Fibroblast of pulmonary artery (primary cell): ENCODE results near the gene KLK2.

Experiments used
- DNase-seq: peaks from one replicate; pipeline ENCODE4 v3.0.0-alpha.2; 2010; ENCODE audit warnings: low read depth
- H3K4me3 ChIP-seq: replicated peaks from 2 replicates; pipeline ENCODE4 v1.5.1; 2011; ENCODE audit warnings: low read depth, mild to moderate bottlenecking, control low read depth, low read length, moderate library complexity
- TF ChIP-seq, protein P1 (sequence below): IDR thresholded peaks from 2 replicates; pipeline ENCODE4 v1.5.1; 2011; ENCODE audit warnings: mild to moderate bottlenecking, control low read depth, low read length, inconsistent platforms; ENCODE audit errors: missing control alignments

Gene KLK2

DNA sequence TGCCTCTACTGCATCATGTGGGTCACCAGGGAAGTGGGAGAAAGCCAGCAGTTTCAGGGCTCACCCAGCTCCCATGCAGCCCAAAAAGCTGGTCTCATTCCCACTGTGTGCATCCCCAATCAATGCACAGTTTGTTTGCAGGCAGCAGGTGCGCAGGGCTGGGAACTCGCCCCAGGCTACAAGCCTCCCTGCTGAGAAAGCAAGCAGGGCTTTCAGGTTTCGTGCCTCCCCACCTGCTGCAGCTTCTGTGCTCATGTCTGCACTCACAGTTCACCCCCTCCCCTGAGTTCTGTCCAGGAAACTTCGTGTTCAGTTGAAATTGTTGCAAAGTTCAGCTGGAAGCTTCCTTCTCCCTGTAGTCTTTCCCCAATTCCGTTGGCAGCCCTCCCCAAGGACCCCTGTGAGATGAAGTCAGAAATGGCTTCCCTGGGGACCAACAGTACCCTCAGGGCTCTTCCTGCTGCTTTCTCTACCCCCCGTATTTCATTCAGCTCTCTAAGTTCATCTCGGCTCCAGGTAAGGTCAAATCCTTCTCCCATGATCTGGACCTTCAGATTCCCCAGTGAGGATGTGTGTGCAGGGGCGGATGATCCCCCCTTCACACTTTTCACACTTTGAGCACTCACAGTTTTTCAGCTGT lies 28.8 kb upstream of the KLK2 start:
- no peak overlapping the region for H3K4me3 ChIP-seq
- DNase-seq, result no peak
- TF ChIP-seq, protein P1, sequence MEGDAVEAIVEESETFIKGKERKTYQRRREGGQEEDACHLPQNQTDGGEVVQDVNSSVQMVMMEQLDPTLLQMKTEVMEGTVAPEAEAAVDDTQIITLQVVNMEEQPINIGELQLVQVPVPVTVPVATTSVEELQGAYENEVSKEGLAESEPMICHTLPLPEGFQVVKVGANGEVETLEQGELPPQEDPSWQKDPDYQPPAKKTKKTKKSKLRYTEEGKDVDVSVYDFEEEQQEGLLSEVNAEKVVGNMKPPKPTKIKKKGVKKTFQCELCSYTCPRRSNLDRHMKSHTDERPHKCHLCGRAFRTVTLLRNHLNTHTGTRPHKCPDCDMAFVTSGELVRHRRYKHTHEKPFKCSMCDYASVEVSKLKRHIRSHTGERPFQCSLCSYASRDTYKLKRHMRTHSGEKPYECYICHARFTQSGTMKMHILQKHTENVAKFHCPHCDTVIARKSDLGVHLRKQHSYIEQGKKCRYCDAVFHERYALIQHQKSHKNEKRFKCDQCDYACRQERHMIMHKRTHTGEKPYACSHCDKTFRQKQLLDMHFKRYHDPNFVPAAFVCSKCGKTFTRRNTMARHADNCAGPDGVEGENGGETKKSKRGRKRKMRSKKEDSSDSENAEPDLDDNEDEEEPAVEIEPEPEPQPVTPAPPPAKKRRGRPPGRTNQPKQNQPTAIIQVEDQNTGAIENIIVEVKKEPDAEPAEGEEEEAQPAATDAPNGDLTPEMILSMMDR, result no peak

DNA sequence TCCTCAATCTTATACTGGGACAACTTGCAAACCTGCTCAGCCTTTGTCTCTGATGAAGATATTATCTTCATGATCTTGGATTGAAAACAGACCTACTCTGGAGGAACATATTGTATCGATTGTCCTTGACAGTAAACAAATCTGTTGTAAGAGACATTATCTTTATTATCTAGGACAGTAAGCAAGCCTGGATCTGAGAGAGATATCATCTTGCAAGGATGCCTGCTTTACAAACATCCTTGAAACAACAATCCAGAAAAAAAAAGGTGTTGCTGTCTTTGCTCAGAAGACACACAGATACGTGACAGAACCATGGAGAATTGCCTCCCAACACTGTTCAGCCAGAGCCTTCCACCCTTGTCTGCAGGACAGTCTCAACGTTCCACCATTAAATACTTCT lies 22.5 kb upstream of the KLK2 start:
- TF ChIP-seq, protein P1, result no peak

DNA sequence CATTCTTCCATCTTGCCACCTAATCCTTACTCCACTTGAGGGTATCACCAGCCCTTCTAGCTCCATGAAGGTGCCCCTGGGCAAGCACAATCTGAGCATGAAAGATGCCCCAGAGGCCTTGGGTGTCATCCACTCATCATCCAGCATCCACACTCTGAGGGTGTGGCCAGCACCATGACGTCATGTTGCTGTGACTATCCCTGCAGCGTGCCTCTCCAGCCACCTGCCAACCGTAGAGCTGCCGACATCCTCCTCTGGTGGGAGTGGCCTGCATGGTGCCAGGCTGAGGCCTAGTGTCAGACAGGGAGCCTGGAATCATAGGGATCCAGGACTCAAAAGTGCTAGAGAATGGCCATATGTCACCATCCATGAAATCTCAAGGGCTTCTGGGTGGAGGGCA lies 21.6 kb upstream of the KLK2 start:
- TF ChIP-seq, protein P1, result no peak
- no peak for DNase-seq
- no peak overlapping the region for H3K4me3 ChIP-seq

More for the DNA sequence above, 22.5 kb upstream of the KLK2 start:
- DNase-seq, result no peak
- no peak overlapping the region for H3K4me3 ChIP-seq

DNA sequence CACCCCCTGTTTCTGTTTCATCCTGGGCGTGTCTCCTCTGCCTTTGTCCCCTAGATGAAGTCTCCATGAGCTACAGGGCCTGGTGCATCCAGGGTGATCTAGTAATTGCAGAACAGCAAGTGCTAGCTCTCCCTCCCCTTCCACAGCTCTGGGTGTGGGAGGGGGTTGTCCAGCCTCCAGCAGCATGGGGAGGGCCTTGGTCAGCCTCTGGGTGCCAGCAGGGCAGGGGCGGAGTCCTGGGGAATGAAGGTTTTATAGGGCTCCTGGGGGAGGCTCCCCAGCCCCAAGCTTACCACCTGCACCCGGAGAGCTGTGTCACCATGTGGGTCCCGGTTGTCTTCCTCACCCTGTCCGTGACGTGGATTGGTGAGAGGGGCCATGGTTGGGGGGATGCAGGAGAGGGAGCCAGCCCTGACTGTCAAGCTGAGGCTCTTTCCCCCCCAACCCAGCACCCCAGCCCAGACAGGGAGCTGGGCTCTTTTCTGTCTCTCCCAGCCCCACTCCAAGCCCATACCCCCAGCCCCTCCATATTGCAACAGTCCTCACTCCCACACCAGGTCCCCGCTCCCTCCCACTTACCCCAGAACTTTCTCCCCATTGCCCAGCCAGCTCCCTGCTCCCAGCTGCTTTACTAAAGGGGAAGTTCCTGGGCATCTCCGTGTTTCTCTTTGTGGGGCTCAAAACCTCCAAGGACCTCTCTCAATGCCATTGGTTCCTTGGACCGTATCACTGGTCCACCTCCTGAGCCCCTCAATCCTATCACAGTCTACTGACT lies 18.4 kb upstream of the KLK2 start, which contains the start of gene KLK3:
TSS of gene KLK3 (plus strand) at position 280 of the 775 bp plus-strand sequence. CDS start at position 321, 41 bp downstream.
- no peak for DNase-seq

DNA sequence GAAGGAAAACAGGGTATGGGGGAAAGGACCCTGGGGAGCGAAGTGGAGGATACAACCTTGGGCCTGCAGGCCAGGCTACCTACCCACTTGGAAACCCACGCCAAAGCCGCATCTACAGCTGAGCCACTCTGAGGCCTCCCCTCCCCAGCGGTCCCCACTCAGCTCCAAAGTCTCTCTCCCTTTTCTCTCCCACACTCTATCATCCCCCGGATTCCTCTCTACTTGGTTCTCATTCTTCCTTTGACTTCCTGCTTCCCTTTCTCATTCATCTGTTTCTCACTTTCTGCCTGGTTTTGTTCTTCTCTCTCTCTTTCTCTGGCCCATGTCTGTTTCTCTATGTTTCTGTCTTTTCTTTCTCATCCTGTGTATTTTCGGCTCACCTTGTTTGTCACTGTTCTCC lies 15.9 kb upstream of the KLK2 start:
- DNase-seq, result no peak
- TF ChIP-seq, protein P1, result no peak
- H3K4me3 ChIP-seq, result no peak overlapping the region

More for the DNA sequence above, 18.4 kb upstream of the KLK2 start, which contains the start of gene KLK3:
- TF ChIP-seq, protein P1, result no peak
- H3K4me3 ChIP-seq, result no peak within 1 kb of the TSS

DNA sequence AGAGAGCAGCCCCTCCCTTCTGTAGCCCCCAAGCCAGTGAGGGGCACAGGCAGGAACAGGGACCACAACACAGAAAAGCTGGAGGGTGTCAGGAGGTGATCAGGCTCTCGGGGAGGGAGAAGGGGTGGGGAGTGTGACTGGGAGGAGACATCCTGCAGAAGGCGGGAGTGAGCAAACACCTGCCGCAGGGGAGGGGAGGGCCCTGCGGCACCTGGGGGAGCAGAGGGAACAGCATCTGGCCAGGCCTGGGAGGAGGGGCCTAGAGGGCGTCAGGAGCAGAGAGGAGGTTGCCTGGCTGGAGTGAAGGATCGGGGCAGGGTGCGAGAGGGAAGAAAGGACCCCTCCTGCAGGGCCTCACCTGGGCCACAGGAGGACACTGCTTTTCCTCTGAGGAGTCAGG lies 14.4 kb upstream of the KLK2 start:
- H3K4me3 ChIP-seq, result no peak overlapping the region
- no peak for DNase-seq
- TF ChIP-seq, protein P1, result no peak
